CD4-positive, CD25-positive, alpha-beta regulatory T cell (primary cell): Measurements from ENCODE around the gene SLFN12L. TPM values are rescaled to one million over a fixed set of nuclear protein-coding genes. Genes with fewer than 3 reads are reported as not detected.

Experiments used
- ATAC-seq, 2 donors: fragments of 150-1000 bp; cut with Tn5 transposase; one replicate each; pipeline ENCODE4 v1.10.0; 2021; ENCODE audit warnings: low read depth in 2 of 2, moderate number of reproducible peaks in 2 of 2, moderate library complexity in 1 of 2
- DNase-seq, 3 donors: peaks; one replicate each; pipeline versions ENCODE4 v3.0.0 to v3.0.0-alpha.2; 2012 to 2022; ENCODE audit warnings: mixed read lengths in 1 of 3
- H3K27ac ChIP-seq: one replicate; pipeline ENCODE4 v1.7.0; 2013; ENCODE audit warnings: mild to moderate bottlenecking, low read length; ENCODE audit not compliant: insufficient read depth, poor library complexity, severe bottlenecking
- H3K27me3 ChIP-seq: one replicate; pipeline ENCODE4 v1.7.0; 2013; ENCODE audit warnings: low read length; ENCODE audit not compliant: control insufficient read depth, insufficient read depth
- H3K36me3 ChIP-seq: one replicate; pipeline ENCODE4 v1.7.0; 2013; ENCODE audit warnings: mild to moderate bottlenecking, low read length, moderate library complexity; ENCODE audit not compliant: control insufficient read depth, insufficient read depth
- H3K4me1 ChIP-seq: 2 replicates; pipeline ENCODE4 v1.7.0; 2013; ENCODE audit warnings: mild to moderate bottlenecking, low read length; ENCODE audit not compliant: insufficient read depth, control insufficient read depth, poor library complexity, severe bottlenecking
- H3K4me3 ChIP-seq: one replicate; pipeline ENCODE4 v1.7.0; 2013; ENCODE audit warnings: low read depth, mild to moderate bottlenecking, low read length, moderate library complexity
- H3K9me3 ChIP-seq, 2 experiments: 1 replicate in 1 of 2; 2 replicates in 1 of 2; pipeline ENCODE4 v1.7.0; 2013; ENCODE audit warnings: low read length in 2 of 2, mild to moderate bottlenecking in 1 of 2, moderate library complexity in 1 of 2; ENCODE audit not compliant: control insufficient read depth in 2 of 2
- H3K27ac Mint-ChIP-seq, 3 donors: one replicate each; pipeline ENCODE4 v1.8.0; 2020 to 2022; ENCODE audit warnings: mild to moderate bottlenecking in 3 of 3, mixed read lengths in 3 of 3, moderate library complexity in 2 of 3
- H3K27me3 Mint-ChIP-seq: one replicate; pipeline ENCODE4 v1.8.0; 2022; ENCODE audit warnings: mild to moderate bottlenecking, mixed read lengths
- H3K36me3 Mint-ChIP-seq: one replicate; pipeline ENCODE4 v1.8.0; 2020; ENCODE audit warnings: mixed read lengths
- H3K4me1 Mint-ChIP-seq, 4 donors: one replicate each; pipeline ENCODE4 v1.8.0; 2020 to 2022; ENCODE audit warnings: mixed read lengths in 4 of 4, mild to moderate bottlenecking in 1 of 4
- H3K4me3 Mint-ChIP-seq, 4 donors: one replicate each; pipeline ENCODE4 v1.8.0; 2020 to 2022; ENCODE audit warnings: mild to moderate bottlenecking in 4 of 4, mixed read lengths in 4 of 4, moderate library complexity in 3 of 4
- H3K9me3 Mint-ChIP-seq, 7 donors: one replicate each; pipeline ENCODE4 v1.8.0; 2020 to 2022; ENCODE audit warnings: mixed read lengths in 7 of 7, mild to moderate bottlenecking in 3 of 7, moderate library complexity in 2 of 7
- polyA plus RNA-seq, 4 donors: library from polyadenylated mRNA; unstranded; fragments of 300-500 nt; fragmentation: Illumina TruSeq; gene quantifications; one replicate each; pipeline ENCODE4 v1.2.3, GENCODE V29; 2021
- total RNA-seq: library from RNA; stranded (reverse); gene quantifications from one replicate; pipeline ENCODE4 v1.2.3, GENCODE V29; 2022

Gene SLFN12L
- total and polyA plus RNA-seq, 5 donors from 2014 or later: 12.7 to 105 (median 13.9) TPM

DNA sequence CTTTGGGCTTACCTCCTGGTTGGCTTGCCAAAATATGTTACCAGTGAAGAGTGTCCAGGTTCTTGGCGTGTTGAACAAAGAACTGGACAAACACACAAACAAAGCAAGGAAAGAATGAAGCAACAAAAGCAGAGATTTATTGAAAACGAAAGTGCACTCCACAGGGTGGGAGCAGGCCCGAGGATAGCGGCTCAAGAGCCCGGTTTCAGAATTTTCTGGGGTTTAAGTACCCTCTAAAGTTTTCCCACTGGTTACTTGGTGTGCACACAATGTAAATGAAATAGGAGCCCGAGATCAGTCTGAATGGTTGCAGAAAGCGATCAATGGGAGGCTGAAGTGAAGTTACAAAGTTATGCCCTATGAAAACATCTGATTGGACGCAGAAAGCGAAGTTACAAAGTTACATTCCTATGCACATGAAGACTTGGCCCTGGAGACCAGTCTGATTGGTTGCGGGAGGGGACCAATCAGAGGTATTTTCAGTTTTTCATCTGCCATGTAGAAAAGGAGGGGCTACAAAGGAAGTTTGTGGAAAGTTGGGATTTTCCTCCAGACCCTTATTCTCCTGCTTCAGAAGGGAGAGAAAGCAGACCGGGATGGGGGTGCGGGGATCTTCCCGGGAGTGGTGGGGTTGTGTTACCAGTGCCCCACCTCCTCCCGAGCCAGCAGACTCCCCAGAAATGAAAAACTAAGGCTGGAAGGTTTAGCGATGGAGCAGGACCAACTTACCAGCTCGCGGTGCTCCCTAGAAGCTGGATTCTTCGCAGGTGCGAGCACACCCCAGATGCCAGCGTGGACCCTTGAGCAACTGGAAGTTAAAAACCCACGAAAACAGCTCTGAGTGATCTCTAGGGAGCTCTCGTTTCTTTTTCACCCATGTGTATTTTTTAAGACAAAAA, 105.1 kb downstream of the SLFN12L start, which contains the start of gene SLFN12:
Gene SLFN12, minus strand, starts transcription at position 325 of the 899 bp plus-strand sequence. CDS start 9,472 bp downstream, outside the sequence.
- H3K4me1 Mint-ChIP-seq: peaks cover 25 to 60% (median 40%) of the 10 kb centered on the region in 4 donors
- DNase-seq: peak; percentile 59 to 83 (median 80)
- no peaks in the 10 kb centered on the region for H3K27me3 Mint-ChIP-seq
- ATAC-seq: peak; percentile 81 to 87
- peak within 1 kb of the TSS; percentile 88 to 96 (median 93) for H3K27ac Mint-ChIP-seq
- peak within 1 kb of the TSS; percentile 72 for H3K27ac ChIP-seq
- no peaks in the 10 kb centered on the region for H3K27me3 ChIP-seq
- H3K9me3 ChIP-seq: no peaks in the 10 kb centered on the region
- peak within 1 kb of the TSS; percentile 97 for H3K4me3 ChIP-seq
- no peaks in the 10 kb centered on the region for H3K9me3 Mint-ChIP-seq
- peak within 1 kb of the TSS; percentile 95 to 99 (median 98) for H3K4me3 Mint-ChIP-seq
- H3K36me3 ChIP-seq: no peaks in the 10 kb centered on the region
- peaks cover 37% of the 10 kb centered on the region for H3K4me1 ChIP-seq
- no peaks in the 10 kb centered on the region for H3K36me3 Mint-ChIP-seq

DNA sequence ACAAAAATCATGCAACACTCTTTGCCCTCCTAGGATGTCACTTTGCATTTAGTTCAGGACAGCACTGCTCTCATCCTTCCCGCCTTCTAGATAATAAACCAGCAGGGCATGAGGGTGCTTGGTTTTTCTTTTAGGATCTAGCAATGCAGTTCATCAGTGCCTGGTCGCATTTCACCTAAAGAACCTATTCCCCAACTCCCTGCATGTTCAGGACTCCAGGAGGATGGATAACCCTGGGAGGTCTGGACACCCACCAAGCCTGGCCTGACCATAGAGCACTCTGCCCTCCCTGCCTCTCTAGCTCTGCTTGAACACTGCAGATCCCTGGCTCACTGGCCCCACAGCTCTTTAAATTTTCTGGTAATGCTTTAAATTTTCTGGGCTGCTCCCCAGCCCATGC, 107.8 kb downstream of the SLFN12L start:
- no peak overlapping the region for H3K4me3 ChIP-seq
- no peaks in the 10 kb centered on the region for H3K9me3 ChIP-seq
- H3K36me3 ChIP-seq: no peaks in the 10 kb centered on the region
- Mint-ChIP-seq H3K27ac (peak overlapping the region in 2 of 3 donors; percentile 38 to 76), H3K27me3 (no peaks in the 10 kb centered on the region), H3K4me3 (peak overlapping the region in 3 of 4 donors; percentile 4 to 11 (median 10)), H3K36me3 (no peaks in the 10 kb centered on the region), H3K9me3 (no peaks in the 10 kb centered on the region), H3K4me1 (peaks cover 25 to 60% (median 40%) of the 10 kb centered on the region in 4 donors)
- ATAC-seq (no peak), DNase-seq (no peak)
- H3K27me3 ChIP-seq: no peaks in the 10 kb centered on the region
- H3K27ac ChIP-seq: no peak overlapping the region
- H3K4me1 ChIP-seq: peaks cover 37% of the 10 kb centered on the region

DNA sequence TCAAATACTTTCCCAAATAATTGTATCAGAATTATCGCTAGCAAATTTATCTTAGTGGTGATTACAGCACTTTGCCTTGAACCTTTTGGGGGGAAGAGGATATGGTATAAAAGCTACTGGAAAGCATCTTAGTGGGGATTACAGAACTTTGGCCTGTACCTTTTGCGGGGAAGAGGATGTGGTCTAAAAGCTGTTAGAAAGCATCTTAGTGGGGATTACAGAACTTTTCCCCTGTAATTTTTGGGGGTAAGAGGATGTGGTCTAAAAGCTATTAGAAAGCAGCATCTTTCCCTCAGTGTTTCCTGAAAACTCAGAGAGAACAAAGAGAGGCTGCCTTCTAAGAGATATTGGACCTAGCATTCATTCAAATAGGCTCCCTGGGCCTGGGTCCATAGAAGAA, 109.2 kb downstream of the SLFN12L start:
- peak overlapping the region in 2 of 3 donors; percentile 20 to 50 for H3K27ac Mint-ChIP-seq
- no peaks in the 10 kb centered on the region for H3K27me3 Mint-ChIP-seq
- Histone ChIP-seq H3K9me3 (no peaks in the 10 kb centered on the region), H3K27me3 (no peaks in the 10 kb centered on the region), H3K36me3 (no peaks in the 10 kb centered on the region), H3K4me1 (peaks cover 30% of the 10 kb centered on the region), H3K27ac (no peak overlapping the region), H3K4me3 (no peak overlapping the region)
- H3K4me3 Mint-ChIP-seq: peak overlapping the region in 2 of 4 donors; percentile 28 to 76
- ATAC-seq (no peak), DNase-seq (peak in 1 of 3 donors; percentile 19)
- no peaks in the 10 kb centered on the region for H3K36me3 Mint-ChIP-seq
- H3K4me1 Mint-ChIP-seq: peaks cover 22 to 50% (median 37%) of the 10 kb centered on the region in 4 donors
- no peaks in the 10 kb centered on the region for H3K9me3 Mint-ChIP-seq

DNA sequence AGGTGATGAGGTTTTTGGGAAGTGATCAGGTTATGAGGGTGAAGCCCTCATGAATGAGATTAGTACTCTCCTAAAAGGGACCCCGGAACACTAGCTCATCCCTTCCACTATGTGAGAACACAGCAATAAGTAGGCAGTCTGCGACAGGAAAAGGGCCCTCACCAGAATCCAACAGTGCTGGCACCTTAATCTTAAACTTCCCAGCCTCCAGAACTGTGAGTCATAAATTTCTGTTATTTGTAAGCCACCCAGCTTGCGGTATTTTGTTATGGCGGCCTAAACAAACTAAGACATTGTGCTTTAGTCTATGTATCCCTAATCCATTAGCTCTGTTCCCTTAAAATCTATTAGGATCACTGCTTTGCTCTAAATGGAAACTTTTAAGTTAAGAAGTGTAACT, 113.7 kb downstream of the SLFN12L start:
- H3K27ac ChIP-seq: no peak overlapping the region
- no peak overlapping the region for H3K4me3 ChIP-seq
- Mint-ChIP-seq H3K4me1 (peaks cover 4 to 24% (median 13%) of the 10 kb centered on the region in 4 donors), H3K9me3 (no peaks in the 10 kb centered on the region), H3K4me3 (no peak overlapping the region), H3K36me3 (peaks cover 17% of the 10 kb centered on the region), H3K27me3 (no peaks in the 10 kb centered on the region), H3K27ac (no peak overlapping the region)
- DNase-seq (no peak), ATAC-seq (no peak)
- H3K4me1 ChIP-seq: peaks cover 10% of the 10 kb centered on the region
- H3K27me3 ChIP-seq: no peaks in the 10 kb centered on the region
- peaks cover 3% of the 10 kb centered on the region for H3K36me3 ChIP-seq
- H3K9me3 ChIP-seq: no peaks in the 10 kb centered on the region

Other genes starting within 250 kb of the SLFN12L start
- gene SLFN11, start 164.1 kb downstream of the SLFN12L start, total RNA-seq: 61.9 TPM
- 10 to 100 TPM; 10.1 to 18.0 (median 11.2) TPM for gene SLFN11, start 164.1 kb downstream of the SLFN12L start, polyA plus RNA-seq
- gene SLFN12, start 105.2 kb downstream of the SLFN12L start, total RNA-seq: 7.0 TPM
- gene SLFN12, start 105.2 kb downstream of the SLFN12L start, polyA plus RNA-seq: 1 to 10 TPM; 2.6 to 3.6 (median 2.9) TPM
- 25.5 TPM for gene SLFN13, start 88.9 kb downstream of the SLFN12L start, total RNA-seq
- gene SLFN13, start 88.9 kb downstream of the SLFN12L start, polyA plus RNA-seq: 1 to 10 TPM; 4.9 to 6.2 (median 5.1) TPM
- 0.57 TPM for gene SLFN14, start 23.1 kb upstream of the SLFN12L start, total RNA-seq
- gene SLFN14, start 23.1 kb upstream of the SLFN12L start, polyA plus RNA-seq: under 1 TPM in 1 of 4 donors, not detected in 3; 0.17 TPM
- gene PEX12, start 40.9 kb upstream of the SLFN12L start, total RNA-seq: 3.1 TPM
- gene PEX12, start 40.9 kb upstream of the SLFN12L start, polyA plus RNA-seq: 1 to 10 TPM; 1.1 to 3.4 (median 1.6) TPM
- gene AP2B1, start 49.6 kb upstream of the SLFN12L start, total RNA-seq: 133 TPM
- gene AP2B1, start 49.6 kb upstream of the SLFN12L start, polyA plus RNA-seq: 10 to 100 TPM; 59.8 to 89.2 (median 74.4) TPM
- not detected for gene RASL10B, start 194.0 kb upstream of the SLFN12L start, total RNA-seq
- gene RASL10B, start 194.0 kb upstream of the SLFN12L start, polyA plus RNA-seq: under 1 TPM in 1 of 4 donors, not detected in 3; 0.14 TPM
- gene GAS2L2, start 215.6 kb upstream of the SLFN12L start, total RNA-seq: not detected
- gene GAS2L2, start 215.6 kb upstream of the SLFN12L start, polyA plus RNA-seq: not detected
- not detected for gene C17orf50, start 223.2 kb upstream of the SLFN12L start, total RNA-seq
- not detected for gene C17orf50, start 223.2 kb upstream of the SLFN12L start, polyA plus RNA-seq